SK-N-SH (cell line): Measurements from ENCODE around the gene ANKRD30BL. TPM values are rescaled to one million over a fixed set of nuclear protein-coding genes. Genes with fewer than 3 reads are reported as not detected.
"Not testable (repeated sequence)": the region's sequence is repeated elsewhere in the genome, so short reads cannot be mapped to it uniquely, and the experiment has no call there.

Source experiments
- CTCF ChIA-PET: fragments of 300-600, 350-600 bp; formaldehyde crosslinking; extraction: SDS; loops from one replicate; lab custom pipeline; 2021; lab: Yijun Ruan, JAX
- POLR2A ChIA-PET: fragments of 350-600 bp; sonication (Branson Sonifier 250); formaldehyde crosslinking; extraction: SDS; loops from one replicate; lab custom pipeline; 2020; ENCODE audit warnings: antibody characterized with exemption, inconsistent platforms; lab: Yijun Ruan, JAX
- DNase-seq: peaks from one replicate; pipeline ENCODE4 v3.0.0; 2012
- H2AFZ ChIP-seq: fragments of 200-600 bp; sonication (generic); 2 replicates; pipeline ENCODE4 v1.8.1; 2016; ENCODE audit warnings: antibody characterized with exemption, mild to moderate bottlenecking, low read depth
- H3F3A ChIP-seq: fragments of 200-600 bp; sonication (generic); replicated peaks from 2 replicates; pipeline ENCODE3; 2016; ENCODE audit warnings: antibody characterized with exemption, mild to moderate bottlenecking; ENCODE audit not compliant: insufficient read depth
- H3K27ac ChIP-seq, 2 experiments: fragments of 200-500 bp in 1 of 2; fragments of 200-600 bp in 1 of 2; sonication (Bioruptor generic) in 1 of 2; sonication (generic), shearing (Covaris generic) in 1 of 2; 2 replicates each; pipeline versions ENCODE4 v1.5.1 to v1.6.1; 2014 to 2016; ENCODE audit warnings: low read depth in 2 of 2, inconsistent platforms in 1 of 2, low read length in 1 of 2, mild to moderate bottlenecking in 1 of 2, mixed read lengths in 1 of 2
- H3K27me3 ChIP-seq: fragments of 200-600 bp; sonication (generic), shearing (Covaris generic); 2 replicates; pipeline ENCODE4 v1.6.1; 2016; ENCODE audit warnings: mixed run types; ENCODE audit not compliant: insufficient read depth
- H3K36me3 ChIP-seq, 2 experiments: fragments of 200-500 bp in 1 of 2; fragments of 200-600 bp in 1 of 2; sonication (Bioruptor generic) in 1 of 2; sonication (generic) in 1 of 2; replicated peaks in 1 of 2; 2 replicates each; pipeline versions ENCODE3 to v1.5.1; 2014 to 2016; ENCODE audit warnings: low read length in 1 of 2, mild to moderate bottlenecking in 1 of 2; ENCODE audit not compliant: insufficient read depth in 2 of 2, control insufficient read depth in 1 of 2
- H3K4me1 ChIP-seq, 2 experiments: fragments of 200-500 bp in 1 of 2; fragments of 200-600 bp in 1 of 2; sonication (Bioruptor generic) in 1 of 2; sonication (generic), shearing (Covaris generic) in 1 of 2; 2 replicates each; pipeline versions ENCODE4 v1.5.1 to v1.6.1; 2014 to 2016; ENCODE audit warnings: low read depth in 1 of 2, low read length in 1 of 2, mixed run types in 1 of 2; ENCODE audit not compliant: insufficient read depth in 2 of 2, control insufficient read depth in 1 of 2
- H3K4me2 ChIP-seq: fragments of 200-600 bp; sonication (generic), shearing (Covaris generic); 2 replicates; pipeline ENCODE4 v1.6.1; 2017; ENCODE audit warnings: mixed run types
- H3K4me3 ChIP-seq, 2 experiments: fragments of 200-500 bp in 1 of 2; fragments of 200-600 bp in 1 of 2; sonication (Bioruptor generic) in 1 of 2; sonication (generic), shearing (Covaris generic) in 1 of 2; 2 replicates each; pipeline versions ENCODE4 v1.5.1 to v1.8.1; 2014 to 2016; ENCODE audit warnings: low read depth in 2 of 2, inconsistent platforms in 1 of 2, low read length in 1 of 2, mild to moderate bottlenecking in 1 of 2, mixed read lengths in 1 of 2, moderate library complexity in 1 of 2
- H3K79me2 ChIP-seq: fragments of 200-600 bp; sonication (generic); 2 replicates; pipeline ENCODE4 v1.8.1; 2017; ENCODE audit warnings: mild to moderate bottlenecking; ENCODE audit not compliant: insufficient read depth
- H3K9ac ChIP-seq: fragments of 200-600 bp; sonication (generic); 2 replicates; pipeline ENCODE4 v1.6.1; 2017; ENCODE audit warnings: mixed run types
- H3K9me2 ChIP-seq: fragments of 200-600 bp; sonication (generic); 2 replicates; pipeline ENCODE4 v1.6.1; 2017; ENCODE audit warnings: mixed run types
- H3K9me3 ChIP-seq: fragments of 200-600 bp; sonication (generic); 2 replicates; pipeline ENCODE4 v1.6.1; 2017; ENCODE audit warnings: mixed run types, mild to moderate bottlenecking, moderate library complexity
- H4K20me1 ChIP-seq: fragments of 200-600 bp; sonication (generic); 2 replicates; pipeline ENCODE4 v1.6.1; 2017; ENCODE audit warnings: mild to moderate bottlenecking, mixed run types; ENCODE audit not compliant: insufficient read depth
- WGBS: methylation state at CpG from one replicate; pipeline ENCODE4 v1.1.6; 2017; ENCODE audit warnings: low lambda C conversion rate; 5-methylcytosine and 5-hydroxymethylcytosine counted together
- polyA plus RNA-seq, 3 experiments: library from polyadenylated mRNA; depleted of rRNA; stranded (reverse); fragments of >200 nt; gene quantifications; 2 replicates each; pipeline ENCODE4 v1.2.3, GENCODE V29; 2012

Gene ANKRD30BL
- polyA plus RNA-seq (2012; rRNA removed) = not detected in 2 replicates
- not detected in 2 replicates for polyA plus RNA-seq (2012; cell fraction: cytosol; rRNA removed)
- polyA plus RNA-seq (2012; cell fraction: nucleus; rRNA removed) = not detected in 2 replicates

GRCh38 chr2:132161161-132162124 lies at the start of gene ANKRD30BL:
TSS of gene ANKRD30BL (minus strand) at chr2:132161952. CDS start at chr2:132161705, 247 bp downstream.
- H3K4me1 ChIP-seq, H2AFZ ChIP-seq, POLR2A ChIA-PET, H3K9me2 ChIP-seq, H3K9ac ChIP-seq, H3K4me2 ChIP-seq, H4K20me1 ChIP-seq, H3K36me3 ChIP-seq, DNase-seq, H3K27me3 ChIP-seq, H3F3A ChIP-seq, H3K4me3 ChIP-seq, H3K27ac ChIP-seq, H3K9me3 ChIP-seq, CTCF ChIA-PET, H3K79me2 ChIP-seq: not testable (repeated sequence)
- 59% methylated on average over 27 of the region's 48 CpGs for WGBS

GRCh38 chr2:132202866-132203265 lies 41.1 kb upstream of the ANKRD30BL start:
- H3K4me2 ChIP-seq, H3K36me3 ChIP-seq, H2AFZ ChIP-seq, H3K4me3 ChIP-seq, H3K9me2 ChIP-seq, H3K9me3 ChIP-seq, DNase-seq, H3K4me1 ChIP-seq, H3F3A ChIP-seq, H3K27ac ChIP-seq, H3K9ac ChIP-seq, H3K27me3 ChIP-seq, POLR2A ChIA-PET, H3K79me2 ChIP-seq, H4K20me1 ChIP-seq, CTCF ChIA-PET: not testable (repeated sequence)
- WGBS = 15% methylated on average over 2 of the region's 2 CpGs

- H3K9ac ChIP-seq, H4K20me1 ChIP-seq, H3F3A ChIP-seq, H2AFZ ChIP-seq, H3K4me3 ChIP-seq, H3K4me1 ChIP-seq, H3K4me2 ChIP-seq, H3K9me2 ChIP-seq, H3K27me3 ChIP-seq, H3K9me3 ChIP-seq, H3K27ac ChIP-seq, H3K36me3 ChIP-seq, CTCF ChIA-PET, H3K79me2 ChIP-seq, DNase-seq, POLR2A ChIA-PET: not testable (repeated sequence)
- 12% methylated on average over 5 of the region's 5 CpGs for WGBS
Observed at GRCh38 chr2:132192854-132193253, 31.1 kb upstream of the ANKRD30BL start.

- H3K9me2 ChIP-seq, CTCF ChIA-PET, H3K4me3 ChIP-seq, DNase-seq, H3K79me2 ChIP-seq, H4K20me1 ChIP-seq, H3K9ac ChIP-seq, H2AFZ ChIP-seq, H3K4me1 ChIP-seq, H3K36me3 ChIP-seq, H3K4me2 ChIP-seq, H3K27me3 ChIP-seq, H3K9me3 ChIP-seq, H3F3A ChIP-seq, H3K27ac ChIP-seq, POLR2A ChIA-PET: not testable (repeated sequence)
- WGBS = 27% methylated on average over 1 of the region's 1 CpG
Observed at GRCh38 chr2:132167100-132167499, 5.3 kb upstream of the ANKRD30BL start.

- H3K9me3 ChIP-seq, H3K4me2 ChIP-seq, H2AFZ ChIP-seq, H3K27me3 ChIP-seq, H3K4me1 ChIP-seq, H3K36me3 ChIP-seq, H3K79me2 ChIP-seq, H3K27ac ChIP-seq, H3K4me3 ChIP-seq, CTCF ChIA-PET, DNase-seq, POLR2A ChIA-PET, H3K9ac ChIP-seq, H4K20me1 ChIP-seq, H3K9me2 ChIP-seq, H3F3A ChIP-seq: not testable (repeated sequence)
- WGBS = 94% methylated on average over 12 of the region's 33 CpGs
Observed at GRCh38 chr2:132162125-132162660, 441 bp upstream of the ANKRD30BL start.
